AG09319 (cell line): Measurements from ENCODE around the gene PRKACB.

Experiments
- DNase-seq: peaks from one replicate; pipeline ENCODE4 v3.0.0-alpha.2; 2010; ENCODE audit warnings: low read depth; ENCODE audit errors: extremely low read depth
- TF ChIP-seq, protein P1 (sequence below): IDR thresholded peaks from 2 replicates; pipeline ENCODE4 v1.5.1; 2011; ENCODE audit warnings: low read depth, mild to moderate bottlenecking, inconsistent platforms, low read length, moderate library complexity

Gene PRKACB

GRCh38 chr1:84135341-84135740, 8.7 kb upstream of the PRKACB start:
- TF ChIP-seq, protein P1, sequence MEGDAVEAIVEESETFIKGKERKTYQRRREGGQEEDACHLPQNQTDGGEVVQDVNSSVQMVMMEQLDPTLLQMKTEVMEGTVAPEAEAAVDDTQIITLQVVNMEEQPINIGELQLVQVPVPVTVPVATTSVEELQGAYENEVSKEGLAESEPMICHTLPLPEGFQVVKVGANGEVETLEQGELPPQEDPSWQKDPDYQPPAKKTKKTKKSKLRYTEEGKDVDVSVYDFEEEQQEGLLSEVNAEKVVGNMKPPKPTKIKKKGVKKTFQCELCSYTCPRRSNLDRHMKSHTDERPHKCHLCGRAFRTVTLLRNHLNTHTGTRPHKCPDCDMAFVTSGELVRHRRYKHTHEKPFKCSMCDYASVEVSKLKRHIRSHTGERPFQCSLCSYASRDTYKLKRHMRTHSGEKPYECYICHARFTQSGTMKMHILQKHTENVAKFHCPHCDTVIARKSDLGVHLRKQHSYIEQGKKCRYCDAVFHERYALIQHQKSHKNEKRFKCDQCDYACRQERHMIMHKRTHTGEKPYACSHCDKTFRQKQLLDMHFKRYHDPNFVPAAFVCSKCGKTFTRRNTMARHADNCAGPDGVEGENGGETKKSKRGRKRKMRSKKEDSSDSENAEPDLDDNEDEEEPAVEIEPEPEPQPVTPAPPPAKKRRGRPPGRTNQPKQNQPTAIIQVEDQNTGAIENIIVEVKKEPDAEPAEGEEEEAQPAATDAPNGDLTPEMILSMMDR = no peak
- no peak for DNase-seq

GRCh38 chr1:84141182-84142003, 2.7 kb upstream of the PRKACB start:
- no peak for DNase-seq
- TF ChIP-seq, protein P1 = peak; percentile 50

- DNase-seq = no peak
- TF ChIP-seq, protein P1 = no peak
Observed at GRCh38 chr1:84145068-84145467, 997 bp downstream of the PRKACB start.

- TF ChIP-seq, protein P1 = no peak
- DNase-seq = no peak
Observed at GRCh38 chr1:84146411-84147032, 2.5 kb downstream of the PRKACB start.

GRCh38 chr1:84148758-84149157, 4.7 kb downstream of the PRKACB start:
- TF ChIP-seq, protein P1 = no peak
- no peak for DNase-seq

- no peak for DNase-seq
- TF ChIP-seq, protein P1 = no peak
Observed at GRCh38 chr1:84152649-84153056, 8.6 kb downstream of the PRKACB start.

GRCh38 chr1:84155517-84155916, 11.4 kb downstream of the PRKACB start:
- DNase-seq = no peak
- TF ChIP-seq, protein P1 = no peak
